H9 (cell line): ENCODE data around the gene HNF1A. TPM values are rescaled to one million over a fixed set of nuclear protein-coding genes. Genes with fewer than 3 reads are reported as not detected.

ENCODE experiments used
- DNase-seq: peaks from one replicate; pipeline ENCODE4 v3.0.0-alpha.2; 2017
- H2AFZ ChIP-seq: one replicate; pipeline ENCODE4 v1.6.1; 2013; ENCODE audit warnings: mild to moderate bottlenecking, low read length, control low read depth, moderate library complexity
- H2AK5ac ChIP-seq: 2 replicates; pipeline ENCODE4 v1.6.1; 2013; ENCODE audit warnings: low read length, control low read depth, mixed read lengths; ENCODE audit not compliant: insufficient read length
- H2BK120ac ChIP-seq: one replicate; pipeline ENCODE4 v1.6.1; 2013; ENCODE audit warnings: low read depth, mild to moderate bottlenecking, low read length, control low read depth, inconsistent platforms; ENCODE audit not compliant: poor library complexity, severe bottlenecking
- H2BK12ac ChIP-seq: 2 replicates; pipeline ENCODE4 v1.6.1; 2013; ENCODE audit warnings: low read length, control low read depth, mixed read lengths, low read depth; ENCODE audit not compliant: insufficient read length
- H2BK15ac ChIP-seq: 2 replicates; pipeline ENCODE4 v1.6.1; 2013; ENCODE audit warnings: low read depth, low read length, control low read depth
- H2BK20ac ChIP-seq: one replicate; pipeline ENCODE4 v1.6.1; 2013; ENCODE audit warnings: low read depth, mild to moderate bottlenecking, low read length, control low read depth, inconsistent platforms; ENCODE audit not compliant: poor library complexity, severe bottlenecking
- H2BK5ac ChIP-seq: 2 replicates; pipeline ENCODE4 v1.6.1; 2013; ENCODE audit warnings: low read length, control low read depth, mixed read lengths; ENCODE audit not compliant: insufficient read length
- H3K14ac ChIP-seq: 2 replicates; pipeline ENCODE4 v1.6.1; 2013; ENCODE audit warnings: low read length, control low read depth; ENCODE audit not compliant: insufficient read depth
- H3K18ac ChIP-seq: 2 replicates; pipeline ENCODE4 v1.6.1; 2013; ENCODE audit warnings: low read depth, mild to moderate bottlenecking, mixed read lengths, low read length, control low read depth; ENCODE audit not compliant: insufficient read length
- H3K23ac ChIP-seq: 2 replicates; pipeline ENCODE4 v1.6.1; 2013; ENCODE audit warnings: low read length, control low read depth, mixed read lengths, low read depth; ENCODE audit not compliant: insufficient read length
- H3K23me2 ChIP-seq: 2 replicates; pipeline ENCODE4 v1.6.1; 2013; ENCODE audit warnings: low read depth, mild to moderate bottlenecking, mixed read lengths, low read length, control low read depth; ENCODE audit not compliant: insufficient read length, poor library complexity, severe bottlenecking
- H3K27ac ChIP-seq: 2 replicates; pipeline ENCODE4 v1.5.1; 2013; ENCODE audit warnings: low read length, control low read depth, mixed read lengths, low read depth; ENCODE audit not compliant: insufficient read length
- H3K27me3 ChIP-seq: 2 replicates; pipeline ENCODE4 v1.6.1; 2013; ENCODE audit warnings: low read length, control low read depth, inconsistent platforms; ENCODE audit not compliant: insufficient read depth
- H3K4ac ChIP-seq: 2 replicates; pipeline ENCODE4 v1.6.1; 2013; ENCODE audit warnings: low read depth, mild to moderate bottlenecking, control low read depth, inconsistent platforms, low read length, moderate library complexity
- H3K4me1 ChIP-seq: 2 replicates; pipeline ENCODE4 v1.6.1; 2013; ENCODE audit warnings: low read length, control low read depth, inconsistent platforms; ENCODE audit not compliant: insufficient read depth
- H3K4me2 ChIP-seq: 2 replicates; pipeline ENCODE4 v1.6.1; 2013; ENCODE audit warnings: low read length, control low read depth, mixed read lengths; ENCODE audit not compliant: insufficient read length, insufficient read depth
- H3K56ac ChIP-seq: 2 replicates; pipeline ENCODE4 v1.6.1; 2013; ENCODE audit warnings: low read depth, mild to moderate bottlenecking, mixed read lengths, low read length, control low read depth; ENCODE audit not compliant: insufficient read length
- H3K79me1 ChIP-seq: 2 replicates; pipeline ENCODE4 v1.6.1; 2013; ENCODE audit warnings: low read depth, mild to moderate bottlenecking, moderate library complexity, low read length, control low read depth, inconsistent platforms; ENCODE audit not compliant: insufficient read depth, poor library complexity, severe bottlenecking
- H3K79me2 ChIP-seq: 2 replicates; pipeline ENCODE4 v1.6.1; 2013; ENCODE audit warnings: low read length, control low read depth, inconsistent platforms; ENCODE audit not compliant: insufficient read depth
- H3K9ac ChIP-seq: 2 replicates; pipeline ENCODE4 v1.6.1; 2013; ENCODE audit warnings: low read length, control low read depth, mixed read lengths; ENCODE audit not compliant: insufficient read length; ENCODE audit errors: extremely low read depth
- H3K9me3 ChIP-seq: one replicate; pipeline ENCODE4 v1.6.1; 2013; ENCODE audit warnings: low read depth, low read length, inconsistent platforms; ENCODE audit not compliant: control insufficient read depth
- H3T11ph ChIP-seq: one replicate; pipeline ENCODE4 v1.6.1; 2013; ENCODE audit warnings: mild to moderate bottlenecking, low read length, control low read depth, inconsistent platforms
- H4K20me1 ChIP-seq: one replicate; pipeline ENCODE4 v1.6.1; 2013; ENCODE audit not compliant: control insufficient read depth, insufficient read length, insufficient read depth
- H4K5ac ChIP-seq: 2 replicates; pipeline ENCODE4 v1.6.1; 2013; ENCODE audit warnings: low read depth, mild to moderate bottlenecking, mixed read lengths, low read length, control low read depth; ENCODE audit not compliant: insufficient read length
- H4K8ac ChIP-seq: replicated peaks from 2 replicates; pipeline ENCODE4 v1.6.1; 2013; ENCODE audit warnings: low read length, control low read depth, mixed read lengths, low read depth; ENCODE audit not compliant: insufficient read length
- H4K91ac ChIP-seq: 2 replicates; pipeline ENCODE4 v1.6.1; 2013; ENCODE audit warnings: low read depth, mild to moderate bottlenecking, moderate library complexity, mixed read lengths, low read length, control low read depth; ENCODE audit not compliant: insufficient read length
- H3K27ac Mint-ChIP-seq, 3 experiments: 2 replicates in 2 of 3; 3 replicates in 1 of 3; pipeline ENCODE4 v1.8.0; 2020 to 2021; ENCODE audit warnings: mixed read lengths in 3 of 3, mild to moderate bottlenecking in 1 of 3, moderate library complexity in 1 of 3
- H3K27me3 Mint-ChIP-seq: 2 replicates; pipeline ENCODE4 v1.8.0; 2021; ENCODE audit warnings: low read depth, mild to moderate bottlenecking, moderate library complexity, mixed read lengths
- H3K36me3 Mint-ChIP-seq, 3 experiments: 2 replicates in 2 of 3; 3 replicates in 1 of 3; pipeline ENCODE4 v1.8.0; 2020 to 2021; ENCODE audit warnings: low read depth in 3 of 3, mixed read lengths in 3 of 3; ENCODE audit not compliant: insufficient read depth in 1 of 3
- H3K4me1 Mint-ChIP-seq, 2 experiments: 2 replicates each; pipeline ENCODE4 v1.8.0; 2020; ENCODE audit warnings: mixed read lengths in 2 of 2
- H3K4me3 Mint-ChIP-seq, 2 experiments: 2 replicates in 1 of 2; 3 replicates in 1 of 2; pipeline ENCODE4 v1.8.0; 2020 to 2021; ENCODE audit warnings: mild to moderate bottlenecking in 2 of 2, mixed read lengths in 2 of 2, moderate library complexity in 1 of 2
- H3K9me3 Mint-ChIP-seq, 2 experiments: 2 replicates in 1 of 2; 3 replicates in 1 of 2; pipeline ENCODE4 v1.8.0; 2020; ENCODE audit warnings: mild to moderate bottlenecking in 2 of 2, mixed read lengths in 2 of 2, moderate library complexity in 1 of 2
- CTCF ChIP-seq: fragments of 200-600 bp; sonication (generic); conservative IDR thresholded peaks from 3 replicates; pipeline ENCODE4 v1.8.0; 2021; ENCODE audit warnings: antibody characterized with exemption, mild to moderate bottlenecking
- WGBS: extraction: QIAGEN DNeasy Blood & Tissue Kit; methylation state at CpG from one replicate; pipeline ENCODE4 v1.1.7; 2013; ENCODE audit warnings: missing lambda C conversion rate, low lambda C conversion rate, mixed read lengths; ENCODE audit not compliant: insufficient read length; ENCODE audit errors: extremely low coverage; 5-methylcytosine and 5-hydroxymethylcytosine counted together
- total RNA-seq: library from RNA; stranded (reverse); gene quantifications from 2 replicates; pipeline ENCODE4 v1.2.1, GENCODE V29; 2021

The HNF1A gene
- total RNA-seq, 1 experiment from 2014 or later, result not detected

GRCh38 chr12:120941846-120942405 is 36.4 kb upstream of the HNF1A start:
- Histone ChIP-seq H3K27ac (no peak overlapping the region), H3K27me3 (no peaks in the 10 kb centered on the region), H2BK12ac (no peak overlapping the region), H3T11ph (no peak overlapping the region), H3K23me2 (no peaks in the 10 kb centered on the region), H3K79me1 (no peaks in the 10 kb centered on the region), H4K5ac (no peak overlapping the region), H3K23ac (no peak overlapping the region), H4K20me1 (no peaks in the 10 kb centered on the region), H4K8ac (no peak overlapping the region), H3K79me2 (no peaks in the 10 kb centered on the region), H3K4ac (no peak overlapping the region), H3K9ac (no peak overlapping the region), H2BK120ac (no peak overlapping the region), H3K18ac (no peak overlapping the region), H2BK15ac (no peak overlapping the region), H3K4me1 (no peaks in the 10 kb centered on the region), H4K91ac (no peak overlapping the region), H2AFZ (no peak overlapping the region), H3K56ac (no peak overlapping the region), H2BK20ac (no peak overlapping the region), H3K4me2 (no peak overlapping the region), H3K9me3 (no peaks in the 10 kb centered on the region), H3K14ac (no peak overlapping the region), H2BK5ac (no peak overlapping the region), H2AK5ac (no peak overlapping the region)
- peaks cover 3 to 5% of the 10 kb centered on the region in 2 experiments; a peak in 2 of 4 replicates for H3K4me1 Mint-ChIP-seq
- DNase-seq, result no peak
- H3K36me3 Mint-ChIP-seq, result no peaks in the 10 kb centered on the region
- H3K27ac Mint-ChIP-seq, result no peak overlapping the region; a peak in 1 of 7 replicates
- no peaks in the 10 kb centered on the region for H3K9me3 Mint-ChIP-seq
- no CpG with 5 or more reads among the region's 3 CpGs for WGBS
- H3K27me3 Mint-ChIP-seq, result no peaks in the 10 kb centered on the region; the same call in 1 of the 2 replicates
- no peak overlapping the region for H3K4me3 Mint-ChIP-seq
- no peak for TF ChIP-seq CTCF
